HG03342 (cell line): ENCODE data around the gene POLR3F.
"Not testable (repeated sequence)": the region's sequence is repeated elsewhere in the genome, so short reads cannot be mapped to it uniquely, and the experiment has no call there.

Experiments
- ATAC-seq: cut with Tn5 transposase; IDR thresholded peaks from one replicate; pipeline ENCODE4 v1.9.1; 2021; ENCODE audit warnings: mild to moderate bottlenecking, moderate library complexity; ENCODE audit not compliant: unreplicated experiment

Gene POLR3F

GRCh38 chr20:18504479-18505060, 37.4 kb downstream of the POLR3F start:
- ATAC-seq = no peak

GRCh38 chr20:18506744-18507143, 39.6 kb downstream of the POLR3F start:
- no peak for ATAC-seq

GRCh38 chr20:18507218-18508191, 40.3 kb downstream of the POLR3F start, which contains the start of gene SEC23B:
Gene SEC23B (plus strand): TSS chr20:18507940. CDS start chr20:18510836, 2,896 bp downstream.
- peak; percentile 95 for ATAC-seq

- ATAC-seq = no peak
These were observed 44.4 kb downstream of the POLR3F start for GRCh38 chr20:18511571-18511970.

GRCh38 chr20:18513208-18513607, 46.0 kb downstream of the POLR3F start:
- no peak for ATAC-seq

GRCh38 chr20:18514127-18514526, 46.9 kb downstream of the POLR3F start:
- ATAC-seq = no peak

GRCh38 chr20:18515973-18516372, 48.8 kb downstream of the POLR3F start:
- ATAC-seq = no peak

GRCh38 chr20:18522066-18522465, 54.9 kb downstream of the POLR3F start:
- not testable (repeated sequence) for ATAC-seq

- no peak for ATAC-seq
These were observed 55.9 kb downstream of the POLR3F start for GRCh38 chr20:18523066-18523465.

- no peak for ATAC-seq
These were observed 57.5 kb downstream of the POLR3F start for GRCh38 chr20:18524646-18525045.

- not testable (repeated sequence) for ATAC-seq
These were observed 59.6 kb downstream of the POLR3F start for GRCh38 chr20:18526761-18527160.

- ATAC-seq = no peak
These were observed 60.1 kb downstream of the POLR3F start for GRCh38 chr20:18527339-18527738.

- ATAC-seq = no peak
These were observed 60.6 kb downstream of the POLR3F start for GRCh38 chr20:18527836-18528235.

- no peak for ATAC-seq
These were observed 61.9 kb downstream of the POLR3F start for GRCh38 chr20:18529041-18529440.

GRCh38 chr20:18532626-18533025, 65.4 kb downstream of the POLR3F start:
- ATAC-seq = no peak

- ATAC-seq = no peak
These were observed 66.3 kb downstream of the POLR3F start for GRCh38 chr20:18533491-18533890.

GRCh38 chr20:18533978-18534644, 66.9 kb downstream of the POLR3F start:
- no peak for ATAC-seq
